ENCODE measurements around the gene PTPRG.

The PTPRG gene

DNA sequence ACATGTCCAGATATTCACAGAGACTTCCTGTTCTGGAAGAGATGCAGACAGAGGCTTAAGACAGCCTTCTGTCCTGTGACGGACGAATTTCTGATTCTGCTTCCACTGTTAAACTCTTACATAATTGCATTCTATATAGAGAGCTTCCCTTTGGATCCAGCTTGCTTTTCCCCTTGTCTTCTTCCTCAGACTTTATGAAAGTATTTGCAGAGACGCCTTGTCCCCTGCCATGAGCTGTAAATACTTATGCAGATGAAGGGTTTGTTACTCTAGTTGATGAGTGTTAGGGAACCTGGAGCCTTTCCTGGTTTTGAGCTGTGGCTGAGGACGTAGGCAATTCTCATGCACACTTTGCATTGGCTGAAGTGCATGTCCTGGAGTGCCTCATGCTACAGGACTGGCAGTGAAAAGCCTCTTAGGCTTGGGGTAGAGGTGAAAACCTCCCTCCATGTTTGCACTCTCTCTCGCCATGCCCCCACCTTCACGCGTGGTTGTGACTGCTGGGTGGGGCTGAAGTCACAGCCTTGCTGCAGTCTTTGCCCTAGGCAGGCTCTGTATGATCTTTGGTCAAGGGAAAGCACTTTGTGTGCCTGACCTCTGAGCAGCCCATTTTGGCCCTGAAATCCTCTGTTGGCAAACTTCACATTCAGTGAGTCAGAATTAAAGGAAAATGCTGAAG lies 286.6 kb downstream of the PTPRG start:
- in situ Hi-C loops (cut with MboI; ENCODE audit: low sequenced_read_pairs): no loop called here

DNA sequence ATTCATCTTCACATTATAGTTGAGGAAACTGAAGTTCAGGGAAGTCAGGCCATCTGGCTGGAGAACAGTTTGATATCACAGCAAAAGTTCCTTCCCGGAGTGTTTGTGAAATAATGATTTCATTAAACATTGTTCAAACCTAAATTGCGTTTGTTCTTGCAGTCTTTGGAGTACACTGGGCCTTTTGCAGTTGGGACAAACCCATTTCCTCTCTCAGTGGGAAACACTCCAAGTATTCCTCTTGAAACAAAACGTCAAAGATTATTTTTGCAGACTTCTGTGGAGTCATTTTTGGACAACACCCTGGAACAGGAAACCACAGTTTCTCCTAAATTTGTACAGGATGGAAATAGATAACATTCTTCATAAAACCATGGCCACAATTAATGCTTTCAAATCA lies 287.5 kb downstream of the PTPRG start:
- in situ Hi-C loops (cut with MboI; ENCODE audit: low sequenced_read_pairs): no loop called here

DNA sequence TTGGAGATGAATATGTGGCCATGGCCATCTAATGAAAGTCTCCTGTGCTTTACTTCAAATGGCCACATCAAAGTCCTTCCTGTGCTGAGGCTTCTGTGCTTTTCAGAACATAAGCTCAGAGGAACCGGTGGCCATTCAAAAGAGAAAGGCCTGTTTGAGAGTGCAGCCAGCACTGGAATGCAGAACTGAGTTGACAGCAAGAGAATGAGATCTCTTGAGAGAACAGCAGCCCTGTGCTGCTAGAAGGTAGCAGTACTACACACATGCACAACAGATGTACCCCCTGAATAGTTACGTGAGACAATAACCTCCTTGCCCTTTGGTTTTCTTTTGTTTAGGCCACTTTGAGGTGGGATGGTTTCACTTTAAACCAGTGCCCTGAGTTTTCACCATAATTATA lies 292.5 kb downstream of the PTPRG start:
- in situ Hi-C loops (cut with MboI; ENCODE audit: low sequenced_read_pairs): no loop called here

DNA sequence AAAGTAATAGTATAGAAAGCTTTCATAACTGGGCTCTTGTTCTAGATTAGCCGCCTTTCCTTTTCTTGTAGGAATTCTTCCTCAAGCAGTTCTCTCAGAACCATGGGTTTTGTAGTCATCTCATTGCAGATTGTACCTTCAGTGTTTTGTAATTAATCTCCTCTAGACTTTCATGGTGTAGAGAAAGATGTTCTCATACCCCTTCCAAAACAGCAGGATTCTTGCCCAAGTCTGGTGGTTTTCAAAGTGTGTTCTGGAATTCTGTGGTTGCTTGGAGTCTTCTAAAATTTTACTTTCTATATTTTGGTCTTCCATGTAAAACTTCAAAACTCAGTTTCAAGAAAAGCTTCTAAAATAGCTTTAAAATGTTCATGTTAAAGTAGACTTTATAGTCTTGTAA lies 293.8 kb downstream of the PTPRG start:
- in situ Hi-C loops (cut with MboI; ENCODE audit: low sequenced_read_pairs): no loop called here

DNA sequence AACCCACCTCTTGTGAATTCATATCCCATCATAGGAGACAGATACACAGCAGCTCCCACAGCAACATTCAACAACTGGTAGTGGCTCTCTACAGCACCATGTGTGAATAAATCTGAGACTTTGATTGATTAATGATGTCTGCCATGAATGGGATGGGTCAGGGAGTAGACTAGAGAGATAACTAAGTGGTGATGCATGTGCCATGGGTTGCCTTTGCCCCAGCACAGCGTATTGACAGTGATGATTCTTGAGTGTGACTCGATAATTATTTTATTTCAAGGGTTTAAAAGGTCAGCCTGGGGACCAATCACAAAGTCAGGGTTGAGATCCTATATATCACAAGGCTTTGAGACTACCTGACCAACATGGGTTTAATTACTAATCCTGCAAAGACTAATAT lies 295.9 kb downstream of the PTPRG start:
- in situ Hi-C loops (cut with MboI; ENCODE audit: low sequenced_read_pairs): no loop called here

DNA sequence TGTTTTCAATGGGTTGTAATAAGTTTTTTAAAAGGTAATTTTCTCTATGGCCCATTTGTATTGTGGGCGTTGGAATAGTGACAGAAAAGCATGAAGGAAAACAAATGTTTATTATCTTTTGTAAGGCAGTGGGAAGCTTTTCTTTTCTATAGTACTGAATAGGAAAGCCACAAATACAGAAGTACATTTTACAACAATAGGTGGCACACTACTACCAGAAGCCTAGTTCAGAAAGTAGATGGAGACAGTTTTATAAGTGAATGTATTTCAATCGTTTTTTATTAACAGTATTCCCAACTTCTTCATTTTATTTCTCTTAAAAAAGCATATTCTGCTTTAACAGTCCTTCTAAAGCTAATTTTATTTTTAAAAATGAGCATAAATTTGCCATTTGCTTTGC lies 296.7 kb downstream of the PTPRG start:
- in situ Hi-C loops (cut with MboI; ENCODE audit: low sequenced_read_pairs): no loop called here

DNA sequence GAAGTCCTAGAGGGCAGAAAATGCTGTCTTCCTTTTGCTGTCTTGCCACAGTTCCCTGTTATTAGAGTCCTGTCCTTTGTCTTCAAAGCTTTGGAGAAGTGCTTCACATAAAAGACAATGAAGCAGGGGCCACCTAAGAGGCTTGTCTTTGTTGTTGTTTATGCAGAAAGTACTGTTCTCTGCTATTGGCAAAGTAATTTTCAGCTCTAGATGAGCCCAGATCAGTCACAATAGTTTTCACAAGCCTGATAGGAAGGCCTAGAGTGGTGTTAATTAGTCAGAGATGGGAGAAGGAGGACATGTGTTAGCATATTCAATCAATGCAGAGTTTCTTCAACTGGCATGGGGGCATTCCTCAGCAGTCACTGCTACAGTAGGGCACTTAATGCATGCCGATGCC lies 300.0 kb downstream of the PTPRG start:
- in situ Hi-C loops (cut with MboI; ENCODE audit: low sequenced_read_pairs): no loop called here

DNA sequence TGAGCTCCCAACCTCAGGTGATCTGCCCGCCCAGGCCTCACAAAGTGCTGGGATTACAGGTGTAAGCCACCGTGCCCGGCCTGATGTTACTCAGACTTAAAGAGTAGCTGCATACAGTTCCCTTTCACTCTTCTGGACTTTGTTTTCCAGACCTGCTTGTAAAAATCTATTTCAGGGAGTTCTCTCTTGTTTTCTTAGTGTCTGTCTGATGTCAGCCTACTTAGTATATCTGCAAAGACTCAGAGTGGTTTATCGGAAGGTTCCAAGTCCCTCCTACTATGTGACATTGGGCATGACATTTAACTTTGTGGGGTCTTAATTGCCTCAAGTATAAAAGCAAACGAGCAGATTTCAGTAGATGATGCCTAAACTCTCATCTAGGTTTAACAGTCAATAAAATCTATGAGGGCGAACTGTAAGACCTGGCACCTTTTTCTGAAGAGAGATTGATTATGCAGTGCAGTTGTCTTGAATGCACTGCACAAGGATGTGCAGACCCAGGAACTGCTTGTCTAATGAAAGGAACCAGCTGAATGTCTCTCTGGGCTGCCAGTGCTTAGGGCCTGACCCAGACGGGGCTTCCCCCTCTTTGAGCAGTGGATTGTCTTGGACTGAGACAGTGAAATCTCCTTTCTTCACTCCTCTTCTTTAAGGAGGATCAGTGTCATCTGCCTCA lies 301.4 kb downstream of the PTPRG start:
- in situ Hi-C loops (cut with MboI; ENCODE audit: low sequenced_read_pairs): no loop called here

DNA sequence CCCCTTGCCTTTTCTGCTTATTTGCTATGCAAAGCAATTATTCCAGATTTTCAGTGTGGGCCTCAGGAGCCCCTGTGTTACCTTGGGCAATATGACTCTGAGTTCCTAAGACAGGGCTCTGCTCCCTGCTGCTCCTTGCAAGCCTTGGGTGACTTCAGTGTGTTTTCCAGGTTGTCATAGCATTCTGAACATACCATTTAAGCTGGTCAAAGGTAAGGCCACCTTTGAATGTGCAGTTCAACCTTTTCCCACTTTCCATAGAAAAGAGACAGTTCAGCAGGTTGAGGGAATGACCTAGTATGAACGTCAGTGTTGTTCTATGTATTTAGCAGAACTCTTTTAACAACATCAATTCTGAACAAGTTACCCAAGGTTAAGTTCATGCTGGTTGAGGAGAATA lies 302.2 kb downstream of the PTPRG start:
- in situ Hi-C loops (cut with MboI; ENCODE audit: low sequenced_read_pairs): no loop called here

DNA sequence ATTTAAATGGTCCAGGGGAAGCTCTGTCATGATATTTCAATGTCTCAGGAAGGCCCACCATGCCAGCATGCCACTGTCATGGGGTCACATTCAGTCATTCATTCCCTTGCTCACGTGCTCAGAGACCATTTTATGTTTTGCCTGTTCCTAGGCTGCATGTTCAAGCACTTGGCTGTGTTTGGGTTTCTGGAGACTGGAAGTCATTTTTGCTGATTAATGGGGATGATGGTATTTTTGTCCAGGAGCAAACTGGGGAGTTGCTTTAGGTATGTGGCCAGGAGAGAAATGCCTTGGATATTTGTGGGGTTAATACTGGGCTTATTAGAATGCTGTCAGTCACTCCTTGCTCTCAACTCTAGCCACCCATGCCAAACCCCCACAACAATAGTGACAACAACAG lies 303.5 kb downstream of the PTPRG start:
- in situ Hi-C loops (cut with MboI; ENCODE audit: low sequenced_read_pairs): no loop called here

DNA sequence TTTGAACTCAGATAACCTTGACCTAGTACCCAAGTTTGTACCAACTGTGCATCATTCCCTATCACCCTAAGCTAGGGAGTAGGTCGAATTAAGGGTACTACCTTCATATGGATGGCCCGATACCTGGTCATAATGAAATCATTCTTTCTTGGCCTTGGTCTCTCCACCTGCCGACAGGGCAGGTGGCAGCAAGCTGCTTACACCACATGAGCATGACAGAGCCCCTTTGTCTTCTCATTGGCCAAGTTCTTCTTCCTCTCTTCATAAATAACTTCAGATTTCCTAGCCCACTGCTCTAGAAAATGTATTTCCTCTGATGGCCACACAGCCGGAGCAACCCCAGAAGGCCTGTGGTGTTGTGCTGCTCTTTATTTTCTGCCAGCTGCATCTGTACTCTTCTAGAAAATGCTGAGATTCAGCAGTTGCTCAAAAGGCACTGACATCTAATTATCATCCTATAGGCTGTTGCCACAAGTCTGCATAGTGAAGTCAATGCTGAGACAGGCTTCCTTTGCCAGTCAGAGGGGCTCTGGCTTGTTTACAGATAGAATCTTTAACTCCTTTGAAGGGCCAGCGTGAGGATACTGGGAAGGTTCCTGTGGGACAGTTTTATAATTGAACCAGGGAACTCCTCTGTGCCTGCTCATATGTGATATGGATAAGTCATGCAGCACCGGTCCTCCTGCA lies 304.2 kb downstream of the PTPRG start:
- in situ Hi-C loops (cut with MboI; ENCODE audit: low sequenced_read_pairs): no loop called here

DNA sequence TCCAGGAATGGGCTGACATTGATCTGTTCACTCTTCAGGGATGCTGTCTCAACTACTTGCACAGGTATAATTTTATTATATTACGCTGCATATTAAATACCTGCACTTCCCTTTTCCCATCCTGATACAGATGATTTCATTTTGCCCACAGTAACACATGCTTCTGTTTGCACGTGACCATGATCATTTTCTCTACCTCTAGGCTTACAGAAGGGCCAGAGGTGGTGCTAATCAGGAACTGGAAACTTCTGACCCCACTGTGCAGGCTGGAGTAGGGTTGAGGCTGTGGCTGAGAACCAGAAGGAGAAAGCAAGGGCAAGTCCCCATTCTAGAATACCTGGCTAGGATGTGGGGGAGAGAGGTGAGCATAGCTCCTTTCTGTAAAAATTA lies 304.8 kb downstream of the PTPRG start:
- in situ Hi-C loops (cut with MboI; ENCODE audit: low sequenced_read_pairs): no loop called here

DNA sequence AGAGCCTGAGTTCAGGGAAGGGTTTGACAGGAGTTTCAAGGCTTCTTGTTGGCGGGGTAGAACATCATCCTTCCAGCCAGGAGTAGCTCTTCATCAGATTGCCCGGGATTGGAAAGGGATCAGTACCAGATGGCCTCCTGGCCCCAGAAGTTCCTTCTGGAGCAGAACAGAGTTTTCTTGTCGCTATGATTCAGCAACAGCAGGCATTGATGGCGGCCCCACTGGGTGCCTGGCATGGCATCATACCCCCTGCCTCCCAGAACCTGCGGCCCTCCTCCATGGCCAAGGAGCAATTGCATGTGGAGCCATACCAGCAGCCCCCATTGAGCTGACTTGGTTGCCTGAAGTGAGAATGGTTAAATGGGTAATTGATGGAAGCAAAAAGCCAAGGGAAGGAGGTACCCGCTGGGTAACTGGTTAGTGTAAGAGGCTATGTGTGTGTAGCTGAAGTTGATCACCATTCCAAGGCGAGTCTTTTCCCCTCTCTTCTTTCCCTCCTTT lies 305.6 kb downstream of the PTPRG start:
- in situ Hi-C loops (cut with MboI; ENCODE audit: low sequenced_read_pairs): no loop called here

DNA sequence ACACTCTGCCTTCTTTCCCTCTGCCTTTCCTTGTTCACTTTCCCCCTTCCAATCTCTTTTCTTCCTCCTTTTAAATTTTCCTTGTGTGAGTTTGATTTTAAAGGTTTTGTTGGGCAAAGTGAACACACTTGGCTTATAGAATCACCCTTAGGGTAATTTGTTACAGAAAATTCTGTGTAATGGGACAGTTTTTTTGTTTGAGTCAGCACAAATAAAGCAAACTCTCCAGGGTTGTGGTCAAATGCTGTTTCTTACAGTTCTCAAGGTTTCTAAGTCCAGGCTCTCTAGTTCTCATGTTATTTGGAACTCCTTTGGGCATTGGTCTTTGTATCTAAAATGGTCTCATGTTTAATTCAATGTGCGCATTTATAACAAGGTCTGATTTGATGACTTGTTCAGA lies 307.1 kb downstream of the PTPRG start:
- in situ Hi-C loops (cut with MboI; ENCODE audit: low sequenced_read_pairs): no loop called here

DNA sequence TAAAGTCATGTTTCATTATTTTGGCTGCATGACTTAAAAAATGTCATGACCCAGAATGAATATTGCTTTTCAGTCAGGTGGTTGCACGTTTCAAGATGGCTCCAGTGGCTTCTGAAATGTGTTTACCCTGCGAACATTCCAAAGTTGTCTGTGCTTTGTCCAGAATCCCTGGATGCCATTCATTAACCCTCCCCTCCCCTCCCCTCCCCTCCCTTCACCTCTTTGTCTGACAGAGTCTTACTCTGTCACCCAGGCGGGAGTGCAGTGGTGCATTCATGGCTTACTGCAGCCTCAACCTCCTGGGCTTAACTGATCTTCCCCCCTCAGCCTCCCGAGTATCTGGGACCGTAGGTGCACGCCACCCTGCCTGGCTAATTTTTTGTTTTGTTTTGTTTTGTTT lies 308.0 kb downstream of the PTPRG start:
- in situ Hi-C loops (cut with MboI; ENCODE audit: low sequenced_read_pairs): no loop called here

DNA sequence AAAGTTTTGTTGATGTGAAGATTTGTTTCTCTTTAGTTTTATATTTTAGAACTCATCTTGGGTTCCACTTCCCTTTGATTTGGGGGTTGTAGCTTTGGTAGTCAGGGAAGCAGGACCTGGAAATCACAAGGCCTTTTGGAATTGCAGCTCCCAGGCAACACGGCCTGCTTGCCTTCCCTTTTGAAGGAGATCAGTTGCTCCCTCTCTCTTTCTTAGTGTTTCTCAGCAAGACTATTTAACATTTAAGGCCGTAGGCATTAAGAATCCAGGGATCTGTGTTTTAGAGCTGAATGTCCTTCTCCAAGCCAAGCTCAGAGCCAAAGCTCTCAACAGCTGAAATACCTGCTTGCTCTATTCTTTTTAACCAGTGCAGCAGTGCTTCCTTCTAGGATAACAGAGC lies 310.3 kb downstream of the PTPRG start:
- in situ Hi-C loops (cut with MboI; ENCODE audit: low sequenced_read_pairs): no loop called here

DNA sequence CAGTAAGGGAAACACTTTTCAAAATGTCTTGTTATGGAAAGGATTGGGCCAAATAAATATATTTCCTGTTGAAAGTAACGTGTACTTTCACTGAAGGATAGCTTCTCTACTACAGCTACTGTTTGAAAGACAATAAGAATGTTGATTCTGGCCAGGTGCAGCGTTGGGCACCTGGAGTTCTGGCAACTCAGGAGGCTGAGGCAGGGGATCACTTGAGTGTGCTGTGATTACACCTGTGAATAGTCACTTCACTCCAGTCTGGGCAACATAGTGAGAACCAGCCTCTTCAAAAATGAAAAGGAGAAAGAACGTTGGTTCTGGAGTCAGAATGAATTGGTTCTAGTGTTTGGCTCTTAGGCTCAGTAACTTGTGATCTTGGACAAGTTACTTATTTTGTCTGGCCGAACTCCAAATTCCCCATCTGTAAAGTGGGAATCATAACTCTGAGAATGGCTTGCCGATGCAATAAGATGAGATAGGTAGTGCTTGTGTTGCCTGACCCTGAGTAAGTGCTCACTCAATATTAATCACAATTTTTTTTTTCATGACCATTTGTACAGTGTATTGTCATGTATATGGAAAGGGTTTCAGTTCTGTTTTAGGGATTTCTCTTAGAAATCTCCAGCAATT lies 310.8 kb downstream of the PTPRG start:
- in situ Hi-C loops (cut with MboI; ENCODE audit: low sequenced_read_pairs): no loop called here

DNA sequence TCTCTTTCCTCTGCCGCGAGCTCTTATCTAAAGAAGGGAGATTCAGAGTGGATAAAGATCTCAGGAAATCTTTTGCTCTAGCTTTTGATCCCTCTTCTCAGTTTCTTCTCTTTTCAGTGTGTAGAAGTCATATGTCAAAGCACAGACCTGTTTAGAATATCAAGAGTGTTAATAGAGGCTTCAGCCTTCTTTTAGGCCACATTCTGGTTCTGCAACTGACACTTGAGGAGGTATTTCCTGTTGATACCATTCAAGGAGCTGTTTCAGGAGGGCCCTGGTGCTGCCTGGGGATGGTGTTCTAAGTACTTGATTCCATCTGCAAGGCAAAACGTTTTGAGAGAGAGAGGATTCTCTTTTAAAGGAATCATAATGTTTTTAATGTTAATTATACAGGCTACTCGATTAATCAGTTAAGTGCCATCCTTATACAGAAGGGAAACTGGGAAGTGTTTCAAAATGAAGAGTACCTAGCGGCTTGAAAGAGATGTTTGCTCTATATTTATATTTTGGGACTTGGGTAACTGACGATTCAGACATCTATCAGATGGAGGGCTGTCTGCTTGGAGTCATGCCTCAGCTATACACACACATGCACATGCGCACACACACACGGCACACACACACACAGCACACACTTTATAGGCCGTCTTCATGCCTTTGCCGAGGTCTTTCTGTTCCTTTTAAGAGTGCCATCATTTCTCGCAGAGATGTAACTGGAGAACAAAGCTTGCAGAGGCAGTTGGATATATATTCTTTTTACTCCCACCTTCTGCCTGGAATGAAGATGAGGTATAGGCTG lies 313.9 kb downstream of the PTPRG start:
- in situ Hi-C loops (cut with MboI; ENCODE audit: low sequenced_read_pairs): no loop called here

DNA sequence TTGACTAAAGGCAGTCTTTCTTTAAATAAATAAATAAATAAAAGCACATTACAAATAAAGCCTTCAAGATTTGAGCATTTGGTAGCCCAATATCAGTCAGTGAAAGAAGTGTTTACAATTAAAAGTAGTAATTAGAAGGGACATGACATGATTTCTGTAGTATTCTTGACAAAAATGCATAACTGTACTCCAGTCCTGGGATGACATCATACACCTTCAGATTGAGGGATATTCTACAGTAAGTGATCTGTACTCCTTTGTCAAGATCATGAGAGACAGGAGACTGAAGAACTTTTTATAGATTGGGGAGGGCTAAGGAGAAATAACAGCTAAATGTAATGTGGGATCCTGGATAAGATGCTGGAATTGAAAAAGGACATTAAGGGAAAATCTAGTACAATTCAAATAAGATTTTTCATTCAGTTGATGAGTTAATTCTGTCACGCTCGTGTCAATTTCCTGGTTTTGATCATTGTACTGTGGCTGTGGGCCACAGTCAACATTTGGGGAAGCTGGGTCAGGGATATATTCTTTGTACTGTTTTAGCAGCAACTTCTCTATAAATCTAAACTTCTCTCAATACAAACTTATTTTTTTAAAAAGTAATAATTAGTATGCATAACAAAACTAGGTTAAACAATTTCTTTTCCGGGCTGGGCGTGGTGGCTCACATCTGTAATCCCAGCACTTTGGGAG lies 314.8 kb downstream of the PTPRG start:
- in situ Hi-C loops (cut with MboI; ENCODE audit: low sequenced_read_pairs): no loop called here

DNA sequence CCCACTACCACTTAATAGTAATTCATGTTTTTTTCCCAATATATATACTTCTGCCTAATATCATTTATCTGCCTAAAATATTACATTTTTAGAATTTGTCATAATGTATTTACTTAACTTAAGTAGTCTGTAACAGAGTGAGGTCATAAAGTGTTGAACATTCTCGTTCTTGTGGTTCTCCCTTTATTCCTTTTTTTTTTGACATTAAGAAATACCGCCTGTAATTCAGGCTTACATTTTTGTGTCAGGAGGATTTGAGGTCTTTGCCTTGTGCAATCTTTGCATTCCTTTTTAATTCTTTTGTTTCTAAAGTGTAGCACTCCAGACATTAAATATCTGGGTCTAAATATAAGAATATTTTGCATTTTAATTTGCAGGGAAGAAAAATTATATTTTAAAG lies 315.4 kb downstream of the PTPRG start:
- in situ Hi-C loops (cut with MboI; ENCODE audit: low sequenced_read_pairs): no loop called here

Measured in hTERT RPE-1 (cell line).